Stimulated activated CD4-positive, alpha-beta T cell treated with anti-CD3 and anti-CD28 coated beads, Interleukin-1b, Interleukin-23, amount 100 ng/mL, for 1 hour (primary cell): ENCODE data around the gene TRAPPC2B.
"Not testable (repeated sequence)": the region's sequence is repeated elsewhere in the genome, so short reads cannot be mapped to it uniquely, and the experiment has no call there.

ENCODE experiments used
- DNase-seq, 2 donors: peaks; one replicate each; pipeline ENCODE4 v3.0.0-alpha.2; 2020; ENCODE audit warnings: low read depth in 2 of 2

The TRAPPC2B gene

DNA sequence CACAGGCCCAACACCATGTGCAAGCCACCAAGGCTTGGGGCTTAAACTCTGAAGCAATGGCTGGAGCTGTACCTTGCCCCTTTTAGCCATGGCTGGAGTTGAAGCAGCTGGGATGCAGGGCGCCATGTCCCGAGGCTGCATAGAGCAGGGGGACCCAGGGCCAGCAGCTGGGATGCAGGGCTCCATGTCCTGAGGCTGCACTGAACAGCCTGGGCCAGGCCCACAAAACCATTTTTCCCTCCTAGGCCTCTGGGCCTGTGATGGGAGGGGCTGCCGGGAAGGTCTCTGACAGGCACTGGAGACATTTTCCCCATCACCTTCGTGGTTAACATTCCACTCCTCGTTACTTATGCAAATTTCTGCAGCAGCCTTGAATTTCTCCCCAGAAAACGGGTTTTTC lies 10.8 kb downstream of the TRAPPC2B start:
- DNase-seq, result no peak

DNA sequence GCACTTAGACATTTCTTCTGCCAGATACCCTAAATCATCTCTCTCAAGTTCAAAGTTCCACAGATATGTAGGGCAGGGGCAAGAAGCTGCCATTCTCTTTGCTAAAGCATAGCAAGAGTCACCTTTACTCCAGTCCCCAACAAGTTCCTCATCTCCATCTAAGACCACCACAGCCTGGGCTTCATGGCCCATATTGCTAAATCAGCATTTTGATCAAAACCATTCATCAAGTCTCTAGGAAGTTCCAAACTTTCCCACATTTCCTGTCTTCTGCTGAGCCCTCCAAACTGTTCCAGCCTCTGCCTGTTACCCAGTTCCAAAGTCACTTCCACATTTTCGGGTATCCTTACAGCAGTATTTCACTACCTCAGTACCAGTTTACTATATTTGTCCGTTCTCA lies 11.3 kb downstream of the TRAPPC2B start:
- DNase-seq, result not testable (repeated sequence)

DNA sequence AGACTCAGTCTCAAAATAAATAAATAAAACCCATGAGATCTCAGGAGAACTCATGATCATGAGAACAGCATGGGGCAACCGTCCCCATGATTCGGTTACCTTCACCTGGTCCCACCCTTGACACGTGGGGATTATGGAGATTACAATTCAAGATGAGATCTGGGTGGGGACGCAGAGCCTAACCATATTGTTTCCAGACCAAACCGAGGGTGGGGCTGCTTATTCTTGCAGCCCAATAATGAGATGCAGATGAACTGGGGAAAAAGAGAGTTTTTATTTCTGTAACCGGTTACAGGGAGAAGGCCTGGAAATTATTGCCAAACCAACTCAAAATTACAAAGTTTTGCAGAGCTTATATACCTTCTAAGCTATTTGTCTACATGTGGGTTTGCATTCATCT lies 12.8 kb downstream of the TRAPPC2B start:
- no peak for DNase-seq

DNA sequence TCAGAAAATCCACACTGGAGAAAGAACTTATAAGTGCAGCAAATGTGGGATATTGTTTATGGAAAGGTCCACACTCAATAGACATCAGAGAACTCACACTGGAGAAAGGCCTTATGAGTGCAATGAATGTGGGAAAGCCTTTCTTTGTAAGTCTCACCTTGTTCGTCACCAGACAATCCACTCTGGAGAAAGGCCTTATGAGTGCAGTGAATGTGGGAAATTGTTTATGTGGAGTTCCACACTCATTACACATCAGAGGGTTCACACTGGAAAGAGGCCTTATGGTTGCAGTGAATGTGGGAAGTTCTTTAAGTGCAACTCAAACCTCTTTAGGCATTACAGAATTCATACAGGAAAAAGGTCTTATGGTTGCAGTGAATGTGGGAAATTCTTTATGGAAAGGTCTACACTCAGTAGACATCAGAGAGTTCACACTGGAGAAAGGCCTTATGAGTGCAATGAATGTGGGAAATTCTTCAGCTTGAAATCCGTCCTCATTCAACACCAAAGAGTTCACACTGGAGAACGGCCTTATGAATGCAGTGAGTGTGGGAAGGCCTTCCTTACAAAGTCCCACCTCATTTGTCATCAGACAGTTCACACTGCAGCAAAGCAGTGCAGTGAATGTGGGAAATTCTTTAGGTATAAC lies 14.3 kb downstream of the TRAPPC2B start:
- no peak for DNase-seq

DNA sequence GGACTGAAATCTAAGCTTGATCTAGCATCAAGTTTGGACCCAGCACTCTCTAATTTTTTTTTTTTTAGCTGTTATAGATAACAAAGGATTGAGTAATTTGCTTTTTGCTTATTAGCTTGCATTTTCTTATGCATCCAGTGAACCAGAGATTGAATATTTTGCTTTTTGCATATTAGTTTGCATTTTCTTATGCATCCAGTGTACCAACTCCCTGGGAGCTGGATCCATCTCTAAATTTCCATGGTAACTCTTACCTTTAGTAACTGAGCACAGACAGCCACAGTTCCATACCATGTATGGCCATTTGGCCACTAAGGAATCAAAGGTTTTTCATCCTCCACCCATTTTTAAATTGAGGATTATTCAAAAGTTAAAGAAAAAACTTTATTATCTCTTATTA lies 17.6 kb downstream of the TRAPPC2B start:
- no peak for DNase-seq

DNA sequence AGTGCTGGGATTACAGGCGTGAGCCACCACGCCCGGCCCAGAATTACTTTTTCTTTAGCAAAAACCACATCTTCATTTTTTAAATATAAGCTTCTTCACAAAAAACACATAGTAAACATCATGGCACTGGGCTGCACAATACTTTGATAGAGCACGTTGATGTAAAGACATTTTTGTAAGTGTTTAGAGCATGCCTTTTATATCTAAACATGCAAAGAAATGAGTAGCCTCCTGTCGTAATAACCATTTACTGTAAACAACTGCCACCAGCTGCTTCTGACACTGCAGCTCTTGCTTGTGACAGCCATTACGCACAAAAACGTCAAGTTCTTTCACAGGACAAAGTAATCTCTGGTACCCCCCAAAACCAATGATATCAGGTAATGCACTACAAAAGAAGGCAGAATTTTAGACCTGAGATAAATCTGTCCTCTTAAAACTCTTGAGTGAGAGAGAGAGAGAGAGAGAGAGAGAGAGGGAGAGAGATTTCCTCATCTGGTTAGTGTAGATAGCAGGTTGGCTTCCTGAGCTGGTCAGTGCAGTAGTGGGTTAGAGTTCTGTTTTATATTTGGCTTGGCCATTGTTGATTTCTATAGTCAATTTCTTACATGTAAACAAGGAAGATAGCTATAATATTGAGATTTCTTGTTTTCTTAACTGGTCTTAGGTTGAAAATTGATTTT lies 19.6 kb downstream of the TRAPPC2B start:
- DNase-seq, result no peak

DNA sequence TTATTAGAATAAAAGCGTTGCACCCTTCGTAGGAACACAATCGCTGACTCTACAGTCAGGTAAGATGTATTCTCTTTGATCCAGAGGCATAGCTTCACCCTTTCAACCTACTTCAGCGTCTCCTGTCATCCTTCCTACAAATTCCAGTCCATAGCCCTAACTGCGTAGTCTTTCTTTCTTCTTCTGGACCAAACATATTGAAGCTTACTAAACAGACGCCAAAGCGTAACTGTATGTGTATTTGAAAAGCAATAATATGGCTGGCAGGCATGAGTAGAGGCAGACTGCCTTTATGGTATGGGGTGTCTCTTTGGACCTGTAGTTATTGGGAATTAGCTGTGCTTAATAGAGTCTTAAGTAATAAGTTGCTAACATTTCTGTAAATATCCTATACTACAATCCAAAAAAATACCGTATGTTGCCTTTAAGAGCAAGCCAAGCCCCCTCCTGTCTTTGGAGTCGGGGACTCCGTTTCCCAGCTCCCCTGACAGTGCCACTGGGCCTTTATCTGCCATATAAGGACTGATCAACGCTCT lies 25.9 kb downstream of the TRAPPC2B start:
- DNase-seq, result no peak

DNA sequence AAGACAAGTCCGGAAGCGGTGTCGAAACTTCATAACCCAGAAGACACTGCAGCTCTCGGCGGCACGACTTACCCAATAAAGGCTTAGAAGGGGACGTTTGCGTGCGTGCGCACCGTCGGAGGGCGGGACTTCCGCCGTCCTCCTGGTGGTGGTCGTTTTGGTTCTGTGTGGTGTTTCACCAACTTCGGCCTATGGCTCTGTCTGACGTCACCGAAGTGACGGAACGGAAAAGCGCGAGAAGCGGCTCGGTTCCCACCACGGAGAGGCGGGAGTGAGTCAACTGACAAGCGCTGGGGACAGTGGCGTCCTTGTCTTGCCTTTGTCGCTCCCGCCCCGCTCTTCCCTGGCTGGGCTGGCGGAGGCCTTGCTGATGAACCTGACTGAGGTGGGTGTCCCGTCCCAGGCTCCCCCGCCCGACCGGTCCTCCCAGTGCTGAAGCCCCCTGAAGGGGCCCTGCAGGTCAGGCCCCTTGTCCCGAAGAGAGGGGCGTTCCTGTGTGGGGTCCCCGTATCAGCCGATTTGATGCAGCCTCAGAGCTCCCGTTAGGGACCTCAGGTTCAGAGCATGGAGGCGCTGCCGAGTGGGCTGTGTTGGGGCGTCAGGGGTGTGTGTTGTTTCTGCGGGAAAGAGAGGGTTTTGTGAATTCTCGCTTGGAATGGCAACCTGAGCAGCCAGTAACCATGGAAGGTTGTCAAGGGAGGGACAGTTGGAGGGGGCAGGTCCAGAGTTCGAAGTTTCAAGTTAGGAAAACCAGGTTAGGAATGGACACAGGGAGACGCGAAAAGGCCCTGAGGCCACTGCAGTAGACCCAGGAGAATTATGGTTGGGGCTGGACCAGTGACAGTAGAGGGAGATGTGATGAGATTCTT lies 26.6 kb downstream of the TRAPPC2B start, which contains the start of gene ZNF548:
ZNF548 (plus strand) TSS at position 125 of the 869 bp plus-strand sequence; CDS start at position 371, 246 bp downstream.
- peak; percentile 93 to 94 for DNase-seq

DNA sequence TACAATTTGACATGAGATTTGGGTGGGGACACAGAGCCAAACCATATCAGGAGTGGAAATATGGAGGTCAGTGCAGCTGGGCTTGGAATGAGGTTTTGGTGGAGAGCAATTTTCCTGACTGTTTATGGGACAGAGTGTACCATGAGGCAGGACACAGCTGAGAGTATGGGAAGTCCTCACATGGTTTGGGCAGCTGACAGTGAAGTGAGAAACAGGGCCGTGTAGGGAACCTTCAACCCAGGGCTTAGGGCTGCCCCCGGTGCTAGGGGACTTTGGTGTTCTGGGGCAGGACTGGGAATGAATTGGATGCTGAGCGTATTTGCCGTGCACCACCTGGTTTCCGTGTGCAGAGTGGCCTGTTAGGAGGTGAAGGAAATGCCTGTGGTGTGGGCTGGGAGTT lies 32.4 kb downstream of the TRAPPC2B start:
- no peak for DNase-seq

DNA sequence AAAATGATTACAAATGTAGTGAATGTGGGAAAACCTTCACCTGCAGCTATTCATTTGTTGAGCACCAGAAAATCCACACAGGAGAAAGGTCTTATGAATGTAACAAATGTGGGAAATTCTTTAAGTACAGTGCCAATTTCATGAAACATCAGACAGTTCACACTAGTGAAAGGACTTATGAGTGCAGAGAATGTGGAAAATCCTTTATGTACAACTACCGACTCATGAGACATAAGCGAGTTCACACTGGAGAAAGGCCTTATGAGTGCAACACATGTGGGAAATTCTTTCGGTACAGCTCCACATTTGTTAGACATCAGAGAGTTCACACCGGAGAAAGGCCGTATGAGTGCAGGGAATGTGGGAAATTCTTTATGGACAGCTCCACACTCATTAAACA lies 35.5 kb downstream of the TRAPPC2B start:
- DNase-seq, result no peak

DNA sequence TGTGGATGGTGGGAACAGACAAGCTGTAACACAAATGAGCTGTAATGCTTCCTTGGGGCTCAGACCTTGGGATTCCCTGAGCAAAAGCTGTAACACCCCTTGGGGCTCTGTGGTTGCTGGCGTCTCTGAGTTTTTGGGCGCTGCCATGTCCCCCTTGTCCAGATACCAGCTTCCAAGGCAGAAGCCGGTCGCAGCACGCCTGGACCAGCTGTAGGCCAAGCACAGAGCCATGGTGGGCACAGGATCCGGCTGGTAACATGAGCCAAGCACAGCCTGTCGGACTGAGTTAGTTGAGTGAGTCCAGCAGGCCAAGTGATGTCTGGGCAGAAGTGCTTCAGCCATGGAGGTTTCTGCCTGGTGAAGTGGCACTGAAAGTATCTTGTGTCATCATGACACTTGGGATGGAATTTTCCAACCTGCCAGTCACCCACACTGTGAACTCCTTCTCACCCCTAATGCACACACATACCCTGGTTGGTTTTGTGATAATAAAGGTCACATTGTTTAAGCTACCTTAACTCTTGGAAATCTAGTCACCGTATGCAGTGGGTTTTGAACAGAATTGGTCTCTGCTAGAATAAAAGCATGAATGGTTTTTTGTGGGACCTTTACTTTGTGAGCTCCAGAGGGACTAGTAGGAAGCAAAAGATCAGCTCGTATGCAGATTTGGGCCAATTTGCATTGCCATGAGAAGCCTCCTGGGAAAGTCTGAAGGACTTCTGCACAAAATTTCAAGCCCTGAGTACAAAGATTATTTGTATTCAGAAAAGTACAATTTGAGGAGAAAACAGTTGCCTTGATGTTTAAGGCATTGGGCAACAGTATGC lies 40.6 kb downstream of the TRAPPC2B start:
- no peak for DNase-seq

DNA sequence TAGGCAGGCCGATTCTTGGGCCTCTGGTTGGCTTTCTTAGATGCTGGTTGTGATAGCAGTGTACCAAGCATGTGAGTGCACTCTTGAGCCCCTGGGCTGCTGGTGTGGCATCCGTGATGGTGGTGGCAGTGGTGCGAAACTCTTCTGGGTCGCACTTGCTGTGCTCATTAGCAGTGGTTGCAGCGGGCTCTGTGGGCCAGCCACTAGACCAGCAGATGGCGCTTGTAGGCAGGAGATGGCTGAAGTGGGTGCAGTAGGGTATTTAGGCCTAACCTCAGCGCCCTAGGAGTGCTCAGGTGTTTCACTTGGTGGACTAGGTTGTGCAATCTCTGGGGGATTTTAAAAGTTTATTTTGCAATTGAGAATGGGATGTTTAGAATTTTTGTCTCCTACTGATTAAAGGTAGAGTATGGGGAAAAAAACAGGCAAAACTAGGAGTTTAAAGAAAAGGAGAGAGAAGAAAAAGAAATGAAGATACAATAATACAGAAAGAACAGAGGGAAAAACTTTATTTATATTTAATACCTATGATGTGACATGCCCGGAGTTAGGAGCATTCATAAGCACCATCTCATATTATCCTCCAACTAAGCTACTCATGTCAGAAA lies 43.3 kb downstream of the TRAPPC2B start:
- DNase-seq, result peak; percentile 31 to 44

DNA sequence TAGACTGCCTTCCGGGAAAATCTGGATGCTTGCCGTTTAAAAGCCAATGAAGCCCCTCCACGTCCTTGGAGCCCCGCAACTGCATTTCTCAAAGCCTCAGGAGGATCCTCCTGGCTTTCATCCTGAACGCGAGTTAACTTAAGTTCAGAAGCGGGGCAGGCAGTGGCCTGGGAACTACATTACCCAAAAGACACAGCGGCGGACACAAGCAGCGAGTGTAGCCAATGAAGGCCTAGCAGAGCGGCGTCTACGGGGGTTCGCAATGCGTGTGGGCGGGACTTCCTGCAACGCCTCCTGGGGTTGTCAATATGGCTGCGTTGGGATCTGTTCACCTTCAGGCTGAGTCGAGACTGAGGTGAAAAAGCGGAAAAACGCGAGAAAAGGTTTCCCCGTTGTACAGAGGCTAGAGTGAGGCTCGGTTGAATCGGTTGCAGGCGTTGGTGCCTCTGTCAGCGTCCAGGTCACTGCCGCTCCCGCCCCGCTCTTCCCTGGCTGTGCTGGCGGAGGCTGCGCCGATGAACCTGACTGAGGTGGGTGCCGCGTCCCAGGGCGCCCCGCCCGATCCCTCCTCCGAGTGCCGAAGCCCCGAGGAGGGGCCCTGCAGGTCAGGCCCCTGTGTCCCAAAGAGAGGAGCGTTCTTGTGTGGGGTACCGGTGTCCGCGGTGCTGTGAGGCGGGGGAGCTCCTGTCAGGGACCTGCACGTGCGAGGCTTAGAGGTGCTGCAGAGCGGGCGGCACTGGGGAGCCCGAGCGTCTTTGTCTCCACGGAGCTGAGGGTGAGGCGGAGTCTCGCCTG lies 47.7 kb downstream of the TRAPPC2B start, which contains the start of gene ZNF17:
ZNF17 (plus strand) TSS at position 285 of the 795 bp plus-strand sequence. CDS start 2,455 bp downstream, outside the sequence.
- peak; percentile 75 to 78 for DNase-seq
